ENCODE data around the gene LRRC1. TPM values are rescaled to one million over a fixed set of nuclear protein-coding genes. Genes with fewer than 3 reads are reported as not detected.

LRRC1 gene
- total and polyA plus RNA-seq, 2 of the 13 experiments (the other 11 are each of a cell fraction or from before 2014, with no cell fraction given): 15.6 to 27.7 TPM

DNA sequence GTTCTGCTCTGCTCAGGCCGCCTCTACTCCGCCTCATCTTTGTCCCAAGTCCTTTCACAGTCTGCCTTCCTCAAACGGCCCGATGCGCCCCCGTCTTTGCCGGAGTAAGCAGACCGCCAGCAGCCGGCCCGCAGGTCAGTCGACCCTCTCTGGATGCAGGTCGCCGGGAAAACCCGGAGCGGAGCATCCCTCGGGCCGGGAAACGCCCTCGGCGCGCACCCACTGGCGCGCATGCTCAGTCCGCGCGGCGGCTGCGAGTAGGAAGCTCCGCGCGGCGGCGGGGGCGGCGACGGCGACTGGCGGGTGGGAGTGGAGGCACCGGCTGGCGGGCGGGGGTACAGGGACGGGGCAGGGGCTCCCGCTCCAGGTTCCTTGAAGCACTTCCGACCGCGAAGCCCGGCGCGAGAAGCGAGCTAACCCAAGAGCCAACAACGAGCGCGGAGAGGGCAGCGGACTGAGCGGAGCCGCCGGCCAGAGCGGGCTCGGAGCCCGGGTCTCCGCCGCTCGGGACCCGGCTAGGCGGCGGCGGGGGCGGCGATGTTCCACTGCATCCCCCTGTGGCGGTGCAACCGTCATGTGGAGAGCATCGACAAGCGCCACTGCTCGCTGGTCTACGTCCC lies at the start of gene LRRC1 (continued):
- peak; percentile 50; the same call in 1 of the 2 replicates for TF ChIP-seq ELF4 (CRISPR knock-in tag; IDR thresholded peaks at IDR 0.05; ENCODE audit: borderline replicate concordance)
- 0 out of 2 replicates have a peak, but pooled peaks have one; percentile 48 for TF ChIP-seq ZNF569 (CRISPR knock-in tag; IDR thresholded peaks at IDR 0.05; ENCODE audit: borderline replicate concordance)
- TF ChIP-seq HMGXB3 (CRISPR knock-in tag; IDR thresholded peaks at IDR 0.05; ENCODE audit: borderline replicate concordance): 0 out of 2 replicates have a peak, but pooled peaks have one; percentile 22
- TF ChIP-seq ZNF230 (CRISPR knock-in tag; IDR thresholded peaks at IDR 0.05): no peak
- TF ChIP-seq ZNF781 (CRISPR knock-in tag; IDR thresholded peaks at IDR 0.05; ENCODE audit: borderline replicate concordance, not compliant biosample characterization): peak; percentile 71
- no peak for TF ChIP-seq JARID2 (CRISPR knock-in tag; IDR thresholded peaks at IDR 0.05; ENCODE audit: insufficient replicate concordance)
- peak; percentile 76 for TF ChIP-seq SAP130 (CRISPR knock-in tag; IDR thresholded peaks at IDR 0.05; ENCODE audit: low read depth)
- TF ChIP-seq CREM (IDR thresholded peaks at IDR 0.05): peak; percentile 1; the same call in 1 of the 2 replicates
- no peak for TF ChIP-seq CREM (CRISPR knock-in tag; IDR thresholded peaks at IDR 0.05)
- no peak for TF ChIP-seq ZNF17 (CRISPR knock-in tag; IDR thresholded peaks at IDR 0.05)
- peak; percentile 92 for TF ChIP-seq POLR2AphosphoS5 (IDR thresholded peaks at IDR 0.05; ENCODE audit: low read depth, low read length)
- no peak for TF ChIP-seq SIX4 (CRISPR knock-in tag; IDR thresholded peaks at IDR 0.05)
- peak; percentile 12; the same call in 1 of the 2 replicates for TF ChIP-seq RAD21 (CRISPR knock-in tag; IDR thresholded peaks at IDR 0.05)
- TF ChIP-seq SALL1 (CRISPR knock-in tag; IDR thresholded peaks at IDR 0.05): peak; percentile 73
- 0 out of 2 replicates have a peak, but pooled peaks have one; percentile 52 for TF ChIP-seq ZIK1 (CRISPR knock-in tag; IDR thresholded peaks at IDR 0.05; ENCODE audit: borderline replicate concordance, low read depth)
- peak; percentile 67; the same call in 1 of the 2 replicates for TF ChIP-seq ZNF749 (CRISPR knock-in tag; IDR thresholded peaks at IDR 0.05; ENCODE audit: borderline replicate concordance)
- no peak for TF ChIP-seq XBP1 (CRISPR knock-in tag; IDR thresholded peaks at IDR 0.05)
- no peak for TF ChIP-seq SYNCRIP (IDR thresholded peaks at IDR 0.05; ENCODE audit: insufficient read depth, low read depth, low read length)
- TF ChIP-seq PATZ1 (CRISPR knock-in tag; IDR thresholded peaks at IDR 0.05): peak; percentile 79
- no peak for TF ChIP-seq SRSF1 (optimal IDR thresholded peaks at IDR 0.05; ENCODE audit: low read depth, low read length)
- no peak for TF ChIP-seq BRF2 (CRISPR knock-in tag; IDR thresholded peaks at IDR 0.05)
- TF ChIP-seq GATAD1 (CRISPR knock-in tag; IDR thresholded peaks at IDR 0.05): peak; percentile 84
- TF ChIP-seq KDM6A (CRISPR knock-in tag; IDR thresholded peaks at IDR 0.05; ENCODE audit: low read depth): no peak

Measured in HepG2 (cell line).